GM18508 (cell line): ENCODE data around the gene KLHL17.
"Not testable (repeated sequence)": the region's sequence is repeated elsewhere in the genome, so short reads cannot be mapped to it uniquely, and the experiment has no call there.

Source experiments
- ATAC-seq: cut with Tn5 transposase; IDR thresholded peaks from one replicate; pipeline ENCODE4 v1.9.1; 2021; ENCODE audit warnings: moderate number of reproducible peaks; ENCODE audit not compliant: insufficient read depth, unreplicated experiment

Gene KLHL17

DNA sequence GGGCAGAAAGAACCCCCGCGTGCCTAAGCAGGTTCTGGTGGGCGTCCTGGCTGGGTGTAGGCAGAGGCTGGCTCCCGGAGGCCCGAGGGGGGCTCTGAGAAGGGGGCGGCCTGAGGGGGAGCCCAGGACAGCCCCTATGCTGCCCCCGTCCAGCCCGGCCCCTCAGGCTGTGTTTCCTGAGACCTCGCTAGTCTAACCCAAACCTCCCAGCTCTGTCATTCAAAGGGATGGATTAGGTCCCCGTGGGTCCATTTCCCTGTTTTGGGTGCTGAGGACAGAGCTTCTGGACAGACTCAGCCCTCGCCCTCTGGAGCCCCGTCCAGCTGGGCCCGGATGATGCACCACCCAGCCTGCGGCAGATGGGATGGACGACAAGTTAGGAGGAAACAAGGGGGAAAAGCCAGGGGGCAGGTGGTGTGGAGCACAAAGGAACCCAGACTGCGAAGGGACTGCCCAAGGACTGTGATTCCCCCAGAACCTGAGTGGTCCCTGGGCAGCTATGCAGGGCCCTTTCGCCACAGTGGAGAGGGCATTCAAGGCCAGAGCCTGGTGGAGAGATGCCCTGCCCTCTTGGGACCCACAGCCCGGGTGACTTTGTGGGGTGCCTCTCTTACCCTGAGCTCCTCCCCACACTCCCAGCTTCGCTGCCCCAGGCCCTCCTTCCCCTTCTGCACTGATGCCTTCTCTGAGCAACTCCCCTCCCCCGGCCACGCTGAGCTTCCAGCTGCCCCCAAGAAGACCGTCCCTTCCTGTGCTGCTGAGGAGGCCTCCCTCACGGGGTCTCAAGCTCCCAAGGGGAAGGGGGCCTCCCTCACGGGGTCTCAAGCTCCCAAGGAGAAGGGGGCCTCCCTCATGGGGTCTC is 36.7 kb downstream of the KLHL17 start:
- no peak for ATAC-seq

- ATAC-seq: no peak
Measured at GRCh38 chr1:997713-997992, 37.3 kb downstream of the KLHL17 start.

DNA sequence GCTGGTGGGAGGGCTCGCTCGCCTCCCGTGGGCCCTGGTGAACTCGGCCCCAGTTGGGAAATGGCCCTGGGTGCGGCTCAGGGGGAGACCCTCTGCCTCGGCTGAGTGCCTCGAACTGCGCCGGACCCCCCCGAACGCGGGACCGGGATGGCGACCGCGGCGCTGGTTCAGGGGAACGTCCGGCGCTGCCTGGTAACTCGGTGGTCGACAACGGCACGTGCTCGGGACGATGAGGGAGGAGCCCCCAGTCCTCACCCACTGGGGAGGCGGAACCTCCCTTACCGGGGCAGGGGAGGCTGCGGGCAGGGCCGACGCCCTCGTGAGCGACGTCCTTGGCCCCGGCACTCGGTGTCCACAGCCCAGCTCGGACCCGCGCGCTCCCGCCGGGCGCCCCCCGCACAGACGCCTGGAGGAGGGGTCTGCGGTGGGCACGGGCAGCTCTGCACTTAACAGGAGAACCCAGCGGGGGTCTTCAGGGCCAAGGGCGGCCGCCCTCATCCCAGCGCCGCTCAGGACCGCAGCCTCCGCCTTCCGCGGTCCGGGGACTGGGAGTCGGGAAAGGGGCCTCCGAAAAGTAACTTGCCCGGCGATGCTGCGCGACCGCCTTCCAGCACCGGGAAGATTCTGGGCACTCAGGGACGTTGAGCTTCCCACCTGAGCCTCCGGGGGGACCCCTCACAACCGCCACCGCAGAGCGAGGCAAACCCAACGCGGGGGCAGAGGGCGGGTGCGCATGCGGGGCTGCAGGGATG is 37.8 kb downstream of the KLHL17 start:
- no peak for ATAC-seq

DNA sequence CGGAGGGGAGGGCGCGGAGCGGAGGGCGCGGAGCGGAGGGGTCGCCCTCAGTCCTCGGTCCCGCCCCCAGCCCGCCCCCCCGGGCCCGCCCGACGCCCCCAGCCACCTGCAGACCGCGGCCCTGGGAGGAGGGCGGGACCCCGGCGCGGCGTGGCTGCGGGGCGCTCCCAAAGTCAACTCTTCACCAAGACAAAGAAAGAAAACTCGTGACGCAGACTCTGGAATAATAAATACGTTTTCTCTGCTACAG is 38.3 kb downstream of the KLHL17 start:
- ATAC-seq: no peak

GRCh38 chr1:998995-999724 is 38.8 kb downstream of the KLHL17 start:
- ATAC-seq: no peak

- no peak for ATAC-seq
Measured at GRCh38 chr1:999725-1000356, 39.5 kb downstream of the KLHL17 start, which contains the start of gene HES4. Gene HES4 (minus strand): TSS chr1:1000097. CDS start chr1:999973, 124 bp downstream.

DNA sequence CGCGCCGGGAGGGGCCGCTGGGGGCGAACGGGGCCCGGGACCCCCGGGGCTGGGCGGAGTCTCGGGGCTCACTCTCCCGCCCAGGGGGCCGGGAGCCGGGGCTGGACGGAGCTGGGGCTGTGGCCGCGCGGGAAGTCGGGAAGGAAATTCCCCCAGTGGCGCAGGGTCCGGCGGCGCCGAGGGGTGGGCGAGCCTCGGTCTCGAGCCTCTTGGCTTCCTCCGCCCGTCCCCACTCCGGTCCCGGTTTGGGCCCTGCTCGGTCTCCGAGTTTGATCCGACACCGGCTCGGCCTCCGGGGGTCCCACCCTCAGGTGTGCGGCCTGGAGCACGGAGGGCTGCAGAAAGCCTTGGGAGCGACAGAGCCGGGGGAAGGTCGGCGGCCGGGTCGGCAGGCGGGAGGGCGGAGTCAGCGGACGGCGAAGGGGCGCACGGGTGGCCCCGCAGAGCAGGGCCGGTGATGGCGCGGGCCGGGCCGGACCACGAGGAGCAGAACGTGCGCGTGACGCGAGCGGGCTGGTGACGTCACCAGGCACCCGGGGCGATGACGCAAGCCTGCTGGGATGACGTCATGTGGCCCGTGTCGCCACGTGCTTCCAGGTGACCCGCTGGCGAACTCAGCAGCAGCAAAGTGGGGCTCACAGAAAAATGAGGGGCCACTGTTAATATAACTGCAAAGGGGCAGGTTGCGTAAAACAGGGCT is 40.1 kb downstream of the KLHL17 start:
- ATAC-seq: no peak

- ATAC-seq: no peak
Measured at GRCh38 chr1:1001057-1001783, 40.8 kb downstream of the KLHL17 start.

GRCh38 chr1:1003618-1004419 is 43.4 kb downstream of the KLHL17 start:
- ATAC-seq: no peak

- no peak for ATAC-seq
Measured at GRCh38 chr1:1004420-1004779, 44.0 kb downstream of the KLHL17 start.

DNA sequence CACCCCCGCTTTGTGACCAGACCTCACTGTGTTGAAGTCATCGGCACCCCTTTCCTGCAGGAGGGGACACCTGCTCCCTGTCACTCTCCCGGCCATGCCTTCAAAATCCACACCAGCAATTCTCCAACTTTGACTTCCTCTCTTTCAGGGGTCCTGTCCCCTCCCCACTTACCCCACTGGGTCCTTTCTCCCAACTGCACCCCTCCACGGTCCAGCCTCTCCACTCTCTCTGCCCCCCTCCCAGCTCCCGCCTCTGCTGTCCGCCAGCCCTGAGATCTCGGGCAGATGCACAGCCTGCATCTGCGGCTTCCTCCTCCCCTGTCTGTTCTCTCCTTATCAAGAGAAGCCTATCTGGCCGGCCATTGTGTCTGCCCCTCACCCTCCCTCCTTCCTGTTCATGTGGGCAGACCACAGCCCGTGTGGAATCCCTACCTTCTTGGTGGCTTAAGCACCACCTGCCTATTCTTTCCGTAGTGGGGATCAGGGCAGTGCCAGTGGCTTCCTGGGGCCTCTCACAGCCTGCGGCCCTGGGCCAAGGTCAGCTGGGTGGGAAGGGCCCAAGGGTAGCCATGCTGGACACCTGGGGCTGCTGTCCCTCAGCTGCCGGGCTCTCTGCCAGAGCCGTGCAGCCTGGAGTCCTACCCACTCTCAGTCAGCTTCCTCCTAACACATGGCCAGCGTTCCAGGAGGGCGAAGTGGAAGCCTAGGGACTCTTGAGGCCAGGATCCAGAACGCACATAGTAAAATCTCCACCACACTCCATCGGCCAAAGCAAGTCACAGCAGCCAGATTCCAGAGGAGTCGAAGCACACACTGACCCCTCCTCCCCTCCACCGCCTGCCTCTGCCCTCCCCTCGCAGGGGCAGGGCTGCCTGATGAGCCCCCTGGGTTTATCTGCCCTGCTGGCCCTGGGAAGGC is 44.7 kb downstream of the KLHL17 start:
- ATAC-seq: no peak

GRCh38 chr1:1005774-1006304 is 45.5 kb downstream of the KLHL17 start:
- ATAC-seq: no peak

- no peak for ATAC-seq
Measured at GRCh38 chr1:1006305-1007159, 46.1 kb downstream of the KLHL17 start.

- not testable (repeated sequence) for ATAC-seq
Measured at GRCh38 chr1:1010131-1010530, 49.7 kb downstream of the KLHL17 start.

GRCh38 chr1:1011396-1011949 is 51.1 kb downstream of the KLHL17 start:
- ATAC-seq: no peak

GRCh38 chr1:1012736-1013104 is 52.3 kb downstream of the KLHL17 start:
- ATAC-seq: not testable (repeated sequence)
